RWPE1 (cell line): ENCODE data around the gene PIH1D1.

Source experiments
- CTCF ChIA-PET: fragments of 350-600 bp; sonication (Branson Sonifier 250); formaldehyde crosslinking; extraction: SDS; loops from one replicate; lab custom pipeline; 2021; lab: Yijun Ruan, JAX
- POLR2A ChIA-PET: fragments of 400-600 bp; formaldehyde crosslinking; extraction: SDS; loops from one replicate; lab custom pipeline; 2020; ENCODE audit warnings: antibody characterized with exemption; ENCODE audit not compliant: low non-redundant PET; lab: Yijun Ruan, JAX
- DNase-seq: peaks from one replicate; pipeline ENCODE4 v3.0.0; 2012; ENCODE audit warnings: low spot score
- H3K27ac ChIP-seq: fragments of 450-650 bp; 2 replicates; pipeline ENCODE4 v1.5.1; 2017
- TF ChIP-seq, protein P1 (sequence below): fragments of 450-650 bp; conservative IDR thresholded peaks from 2 replicates; pipeline ENCODE4 v1.5.1; 2017; ENCODE audit warnings: low read depth, mild to moderate bottlenecking

Gene PIH1D1

DNA sequence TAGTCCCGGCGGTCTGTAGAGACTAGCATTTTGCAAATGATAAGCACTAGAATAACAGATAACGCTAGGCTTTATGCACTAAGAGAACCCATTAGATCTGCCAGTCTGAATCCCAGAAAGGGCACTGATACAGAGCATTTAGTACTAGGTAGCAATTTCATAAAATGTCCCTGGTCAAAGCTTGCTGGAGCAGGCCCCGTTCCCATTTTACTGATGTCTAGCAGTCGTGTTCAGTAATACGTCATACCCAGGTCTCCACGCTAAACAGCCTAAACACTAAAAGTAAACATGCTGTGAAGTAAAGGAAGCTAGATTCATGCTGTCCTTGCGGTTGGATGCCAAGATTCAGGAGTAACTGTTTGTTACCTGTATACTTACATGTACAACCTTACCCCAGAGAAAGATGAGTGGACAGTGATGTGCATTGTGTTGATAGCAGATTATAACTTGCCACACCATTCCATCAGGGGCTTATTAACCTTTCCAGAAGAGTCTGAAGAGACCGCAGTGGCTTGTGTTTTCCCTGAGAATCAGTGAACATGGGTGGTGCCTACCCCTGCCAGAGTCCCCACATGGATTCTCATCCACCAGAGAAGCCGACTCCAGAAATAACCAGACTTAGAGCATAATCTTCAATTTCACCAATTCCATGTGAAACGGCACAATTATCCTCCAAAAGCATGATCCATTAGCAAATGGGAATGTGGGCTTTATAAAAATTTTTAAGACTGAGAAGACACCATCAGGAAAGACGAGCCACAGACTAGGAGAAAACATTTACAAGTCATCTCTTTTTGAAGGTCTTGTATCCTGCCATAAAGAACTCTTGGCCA, 41.2 kb upstream of the PIH1D1 start:
- POLR2A ChIA-PET, result no interaction called here

DNA sequence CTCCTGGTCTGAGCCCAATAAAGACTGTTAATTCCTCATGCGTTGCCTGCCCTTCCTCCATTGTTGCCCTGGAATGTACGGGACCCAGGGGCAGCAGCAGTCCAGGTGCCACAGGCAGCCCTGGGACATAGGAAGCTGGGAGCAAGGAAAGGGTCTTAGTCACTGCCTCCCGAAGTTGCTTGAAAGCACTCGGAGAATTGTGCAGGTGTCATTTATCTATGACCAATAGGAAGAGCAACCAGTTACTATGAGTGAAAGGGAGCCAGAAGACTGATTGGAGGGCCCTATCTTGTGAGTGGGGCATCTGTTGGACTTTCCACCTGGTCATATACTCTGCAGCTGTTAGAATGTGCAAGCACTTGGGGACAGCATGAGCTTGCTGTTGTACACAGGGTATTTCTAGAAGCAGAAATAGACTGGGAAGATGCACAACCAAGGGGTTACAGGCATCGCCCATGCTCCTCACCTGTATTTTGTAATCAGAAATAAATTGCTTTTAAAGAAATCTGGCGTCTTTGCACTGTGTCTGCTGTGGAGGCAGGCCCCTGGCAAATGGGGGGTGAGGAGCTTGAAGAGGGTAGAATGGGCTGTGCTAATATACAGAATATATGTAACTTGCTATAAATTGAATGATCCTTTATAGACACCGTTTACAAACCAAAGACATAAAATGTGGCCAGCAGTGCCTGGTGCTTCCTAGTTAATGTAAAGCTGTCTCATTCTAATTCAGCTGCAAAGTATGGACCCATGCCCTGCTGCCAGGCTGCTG, 40.4 kb upstream of the PIH1D1 start:
- TF ChIP-seq, protein P1, sequence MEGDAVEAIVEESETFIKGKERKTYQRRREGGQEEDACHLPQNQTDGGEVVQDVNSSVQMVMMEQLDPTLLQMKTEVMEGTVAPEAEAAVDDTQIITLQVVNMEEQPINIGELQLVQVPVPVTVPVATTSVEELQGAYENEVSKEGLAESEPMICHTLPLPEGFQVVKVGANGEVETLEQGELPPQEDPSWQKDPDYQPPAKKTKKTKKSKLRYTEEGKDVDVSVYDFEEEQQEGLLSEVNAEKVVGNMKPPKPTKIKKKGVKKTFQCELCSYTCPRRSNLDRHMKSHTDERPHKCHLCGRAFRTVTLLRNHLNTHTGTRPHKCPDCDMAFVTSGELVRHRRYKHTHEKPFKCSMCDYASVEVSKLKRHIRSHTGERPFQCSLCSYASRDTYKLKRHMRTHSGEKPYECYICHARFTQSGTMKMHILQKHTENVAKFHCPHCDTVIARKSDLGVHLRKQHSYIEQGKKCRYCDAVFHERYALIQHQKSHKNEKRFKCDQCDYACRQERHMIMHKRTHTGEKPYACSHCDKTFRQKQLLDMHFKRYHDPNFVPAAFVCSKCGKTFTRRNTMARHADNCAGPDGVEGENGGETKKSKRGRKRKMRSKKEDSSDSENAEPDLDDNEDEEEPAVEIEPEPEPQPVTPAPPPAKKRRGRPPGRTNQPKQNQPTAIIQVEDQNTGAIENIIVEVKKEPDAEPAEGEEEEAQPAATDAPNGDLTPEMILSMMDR, result no peak
- CTCF ChIA-PET, result interaction anchor here (0.6 kb wide), 1 partner anchor 48 kb away, joined by 3 read pairs; no protein-coding TSS in a partner anchor
- H3K27ac ChIP-seq, result peak overlapping the region; percentile 88
- DNase-seq, result no peak
- POLR2A ChIA-PET, result no interaction called here

More for the DNA sequence above, 41.2 kb upstream of the PIH1D1 start:
- peak overlapping the region; percentile 96 for H3K27ac ChIP-seq
- CTCF ChIA-PET, result interaction anchor here (0.6 kb wide), 1 partner anchor 49 kb away, joined by 3 read pairs; no protein-coding TSS in a partner anchor
- TF ChIP-seq, protein P1, result no peak
- DNase-seq, result no peak

DNA sequence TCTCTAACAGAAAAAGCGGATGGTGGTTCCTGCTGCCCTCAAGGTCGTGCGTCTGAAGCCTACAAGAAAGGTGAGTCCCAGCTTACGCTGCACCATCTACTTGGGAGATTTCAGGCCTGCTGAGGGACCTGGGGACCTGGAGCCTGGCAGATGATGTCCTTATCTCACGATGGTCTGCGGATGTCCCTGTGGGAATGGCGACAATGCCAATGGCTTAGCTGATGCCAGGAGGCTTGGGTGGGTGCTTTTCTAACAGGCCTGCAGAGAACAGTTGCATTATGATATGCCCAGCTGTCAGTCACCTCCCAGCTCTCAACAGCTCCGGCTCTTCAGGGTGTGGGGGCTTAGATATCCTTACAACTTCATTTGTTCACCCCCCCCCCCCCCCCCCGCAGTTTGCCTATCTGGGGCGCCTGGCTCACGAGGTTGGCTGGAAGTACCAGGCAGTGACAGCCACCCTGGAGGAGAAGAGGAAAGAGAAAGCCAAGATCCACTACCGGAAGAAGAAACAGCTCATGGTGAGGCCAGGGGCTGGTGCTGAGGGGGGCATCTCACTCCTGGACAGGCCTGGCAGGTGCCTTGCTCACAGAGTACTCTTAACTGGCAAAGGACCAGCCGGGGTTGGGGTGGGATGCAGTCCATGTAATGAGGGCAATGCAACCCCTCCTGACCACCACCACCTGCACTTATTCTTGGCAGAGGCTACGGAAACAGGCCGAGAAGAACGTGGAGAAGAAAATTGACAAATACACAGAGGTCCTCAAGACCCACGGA, 39.6 kb upstream of the PIH1D1 start:
- TF ChIP-seq, protein P1, result no peak
- peak overlapping the region; percentile 88 for H3K27ac ChIP-seq
- no peak for DNase-seq
- CTCF ChIA-PET, result no interaction called here
- POLR2A ChIA-PET, result no interaction called here

DNA sequence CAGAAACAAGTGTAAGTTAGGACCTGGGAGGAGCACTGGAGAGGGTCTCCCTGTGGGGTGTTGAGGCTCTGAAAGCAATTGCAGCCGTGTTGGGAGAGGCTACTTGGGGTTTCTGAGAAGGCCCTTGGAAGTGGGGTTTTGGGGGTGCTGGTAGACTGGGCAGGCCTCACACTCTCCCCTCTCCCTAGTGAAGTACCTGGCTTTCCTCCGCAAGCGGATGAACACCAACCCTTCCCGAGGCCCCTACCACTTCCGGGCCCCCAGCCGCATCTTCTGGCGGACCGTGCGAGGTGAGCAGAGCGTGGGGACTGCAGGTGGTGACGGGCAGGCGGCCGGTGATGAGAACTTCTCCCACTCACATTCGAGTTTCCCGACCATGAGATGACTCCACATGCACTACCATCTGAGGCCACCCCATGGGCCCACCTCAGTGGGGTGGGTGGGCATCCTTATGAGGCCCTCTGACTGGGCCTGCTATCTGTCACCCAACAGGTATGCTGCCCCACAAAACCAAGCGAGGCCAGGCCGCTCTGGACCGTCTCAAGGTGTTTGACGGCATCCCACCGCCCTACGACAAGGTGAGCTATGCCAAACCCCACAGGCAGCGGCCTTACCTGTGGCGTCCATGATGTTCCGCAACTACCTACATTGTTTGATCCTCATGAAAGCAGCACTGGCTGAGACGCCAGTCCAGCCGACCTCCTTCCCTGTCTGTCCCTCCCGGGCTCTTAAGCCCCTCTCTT, 38.8 kb upstream of the PIH1D1 start:
- no peak for DNase-seq
- TF ChIP-seq, protein P1, result no peak
- ChIA-PET POLR2A (no interaction called here), CTCF (no interaction called here)
- peak overlapping the region; percentile 88 for H3K27ac ChIP-seq

DNA sequence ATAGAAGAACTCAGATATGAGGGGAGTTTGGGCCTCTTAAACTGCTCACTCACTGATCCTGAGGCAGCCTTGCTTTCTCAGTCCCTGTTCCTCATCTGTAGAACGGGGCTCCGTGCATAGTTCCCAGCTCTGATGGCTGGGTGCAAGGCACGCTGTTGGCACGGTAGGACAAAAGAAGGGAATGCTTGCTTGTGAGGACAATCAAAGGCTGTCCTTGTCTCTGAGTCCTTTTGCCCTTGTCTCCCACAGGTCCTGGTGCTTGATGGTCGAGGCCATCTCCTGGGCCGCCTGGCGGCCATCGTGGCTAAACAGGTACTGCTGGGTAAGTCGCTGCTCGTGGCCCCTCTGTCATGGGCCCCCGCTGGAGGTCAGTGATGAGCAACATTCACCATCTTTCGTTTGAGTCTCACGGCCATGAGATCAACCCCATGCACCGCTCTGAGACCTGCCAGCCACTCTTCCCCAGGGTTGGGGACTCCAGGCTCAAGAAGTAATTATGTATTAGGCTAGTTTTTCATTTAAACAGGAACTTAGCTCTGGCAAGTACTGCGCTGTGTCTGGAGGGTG, 38.1 kb upstream of the PIH1D1 start:
- CTCF ChIA-PET, result interaction anchor here (0.6 kb wide), 1 partner anchor 64 kb away, joined by 3 read pairs; no protein-coding TSS in a partner anchor
- POLR2A ChIA-PET, result interaction anchor here (0.6 kb wide), 1 partner anchor 38 kb away, joined by 3 read pairs; the partner anchor contains the start of gene PIH1D1
- peak overlapping the region; percentile 88 for H3K27ac ChIP-seq
- TF ChIP-seq, protein P1, result no peak
- no peak for DNase-seq
